Neural cell (in vitro differentiated cells): ENCODE results near the gene CRLF1.

Experiments used
- EP300 ChIP-seq: fragments of 450-650 bp; conservative IDR thresholded peaks from 2 replicates; pipeline ENCODE4 v1.6.1; 2014; ENCODE audit warnings: antibody characterized with exemption, mild to moderate bottlenecking, moderate library complexity; ENCODE audit not compliant: poor library complexity, severe bottlenecking
- EZH2 ChIP-seq: fragments of 200-600, 300-800 bp; shearing (Covaris generic), sonication (generic); IDR thresholded peaks from 2 replicates; pipeline ENCODE4 v1.6.1; 2014; ENCODE audit warnings: antibody characterized with exemption, low read length, borderline replicate concordance, mild to moderate bottlenecking; ENCODE audit not compliant: insufficient read depth, poor library complexity, severe bottlenecking
- RAD21 ChIP-seq: fragments of 450-650 bp; conservative IDR thresholded peaks from 2 replicates; pipeline ENCODE4 v1.6.1; 2014; ENCODE audit warnings: antibody characterized with exemption, mild to moderate bottlenecking, moderate library complexity
- REST ChIP-seq: IDR thresholded peaks from 2 replicates; pipeline ENCODE4 v1.6.1; 2012; ENCODE audit warnings: borderline replicate concordance
- TF ChIP-seq, protein P1 (sequence below): fragments of 450-650 bp; IDR thresholded peaks from 2 replicates; pipeline ENCODE4 v1.5.1; 2014; ENCODE audit warnings: antibody characterized with exemption, mild to moderate bottlenecking, moderate library complexity; ENCODE audit not compliant: poor library complexity, severe bottlenecking

- TF ChIP-seq EZH2 (no peak), RAD21 (no peak), REST (no peak), EP300 (no peak)
- TF ChIP-seq, protein P1, sequence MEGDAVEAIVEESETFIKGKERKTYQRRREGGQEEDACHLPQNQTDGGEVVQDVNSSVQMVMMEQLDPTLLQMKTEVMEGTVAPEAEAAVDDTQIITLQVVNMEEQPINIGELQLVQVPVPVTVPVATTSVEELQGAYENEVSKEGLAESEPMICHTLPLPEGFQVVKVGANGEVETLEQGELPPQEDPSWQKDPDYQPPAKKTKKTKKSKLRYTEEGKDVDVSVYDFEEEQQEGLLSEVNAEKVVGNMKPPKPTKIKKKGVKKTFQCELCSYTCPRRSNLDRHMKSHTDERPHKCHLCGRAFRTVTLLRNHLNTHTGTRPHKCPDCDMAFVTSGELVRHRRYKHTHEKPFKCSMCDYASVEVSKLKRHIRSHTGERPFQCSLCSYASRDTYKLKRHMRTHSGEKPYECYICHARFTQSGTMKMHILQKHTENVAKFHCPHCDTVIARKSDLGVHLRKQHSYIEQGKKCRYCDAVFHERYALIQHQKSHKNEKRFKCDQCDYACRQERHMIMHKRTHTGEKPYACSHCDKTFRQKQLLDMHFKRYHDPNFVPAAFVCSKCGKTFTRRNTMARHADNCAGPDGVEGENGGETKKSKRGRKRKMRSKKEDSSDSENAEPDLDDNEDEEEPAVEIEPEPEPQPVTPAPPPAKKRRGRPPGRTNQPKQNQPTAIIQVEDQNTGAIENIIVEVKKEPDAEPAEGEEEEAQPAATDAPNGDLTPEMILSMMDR: no peak
Measured at GRCh38 chr19:18650468-18651041, 44.0 kb upstream of the CRLF1 start.
